ENCODE data around the gene SMC5.
"Not testable (repeated sequence)": the region's sequence is repeated elsewhere in the genome, so short reads cannot be mapped to it uniquely, and the experiment has no call there.

The SMC5 gene

GRCh38 chr9:70258692-70259511 is at the start of gene SMC5:
Gene SMC5, plus strand, starts transcription at chr9:70258978. Its CDS starts 101 bp downstream, at chr9:70259079.
- DNase-seq = peak; percentile 78 to 84

GRCh38 chr9:70217029-70217428 is 41.7 kb upstream of the SMC5 start:
- no peak for DNase-seq

- DNase-seq = no peak
Observed at GRCh38 chr9:70218767-70219166, 40.0 kb upstream of the SMC5 start.

DNA sequence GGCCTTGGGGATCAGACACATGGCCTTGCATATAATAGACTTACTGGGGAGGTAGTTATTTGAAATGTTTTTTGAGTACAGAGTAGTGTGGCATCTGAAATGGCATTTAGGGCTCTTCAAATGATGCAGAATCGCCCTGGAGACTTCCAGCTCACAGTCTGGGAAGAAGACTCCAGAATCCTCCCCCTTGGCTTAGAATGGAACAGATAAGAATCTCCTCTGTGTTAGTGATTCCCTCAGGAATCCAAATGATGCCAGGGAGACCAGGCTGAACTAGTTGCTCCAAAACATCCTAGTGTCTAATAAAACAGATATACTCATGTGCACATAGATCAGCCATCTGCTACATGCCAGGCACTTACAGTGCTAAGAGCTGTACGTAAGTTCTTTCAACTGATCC is 38.6 kb upstream of the SMC5 start:
- DNase-seq = no peak

DNA sequence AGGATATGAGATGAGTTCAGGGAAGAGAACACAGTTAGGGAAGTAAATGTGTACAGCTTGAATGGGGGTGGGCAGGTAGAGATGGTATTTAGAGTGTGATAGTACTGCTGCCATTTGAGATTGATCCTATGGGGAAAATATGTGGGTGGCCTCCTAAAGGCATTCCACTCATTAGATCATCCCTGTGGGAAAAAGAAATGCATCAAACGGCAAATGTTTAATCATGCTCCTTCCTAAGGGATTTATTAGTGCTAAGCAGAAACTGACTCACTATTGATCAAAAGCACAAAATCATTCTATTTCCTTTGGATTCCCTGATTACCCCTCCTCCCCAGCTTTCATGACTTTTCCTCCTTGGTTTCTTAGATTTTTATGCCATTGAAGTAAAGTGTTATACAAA is 36.4 kb upstream of the SMC5 start:
- no peak for DNase-seq

GRCh38 chr9:70228118-70228517 is 30.7 kb upstream of the SMC5 start:
- no peak for DNase-seq

DNA sequence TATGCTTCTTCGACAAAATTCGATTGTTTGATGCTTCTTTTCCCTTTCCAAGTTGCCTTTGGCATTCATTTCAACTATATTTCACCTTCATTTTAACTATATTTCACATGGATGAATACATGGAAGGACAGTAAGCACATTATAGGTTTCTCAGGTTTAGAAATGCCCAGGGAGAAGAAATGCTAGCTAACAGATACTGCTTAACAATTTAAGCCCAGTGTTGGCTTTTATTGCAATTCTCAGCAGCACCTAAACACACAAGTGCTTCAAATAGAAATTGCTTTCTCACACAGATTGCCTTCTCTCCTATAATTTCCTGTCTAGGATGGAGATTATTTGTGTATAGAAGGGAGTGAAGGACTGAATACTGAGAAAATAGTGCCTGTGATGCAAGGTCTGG is 30.2 kb upstream of the SMC5 start:
- no peak for DNase-seq

- no peak for DNase-seq
Observed at GRCh38 chr9:70229026-70229425, 29.8 kb upstream of the SMC5 start.

DNA sequence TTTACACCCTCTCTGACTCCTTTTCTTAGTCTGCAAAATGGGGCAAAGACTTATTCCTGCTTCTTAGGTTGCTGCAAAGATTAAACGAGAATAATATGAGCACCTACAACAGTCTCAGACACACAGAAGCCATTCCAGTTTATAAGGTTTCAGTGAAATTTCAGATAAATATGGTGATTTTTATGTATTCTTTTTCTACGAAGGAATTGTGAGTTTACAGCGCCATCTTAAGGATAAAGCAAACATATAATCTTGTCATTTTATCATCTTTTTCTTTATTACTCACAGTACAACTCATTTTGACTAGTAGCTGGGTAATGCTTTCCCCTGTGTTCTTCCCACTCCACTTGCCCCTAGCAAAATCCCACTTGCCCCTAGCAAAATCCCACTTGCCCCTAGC is 29.2 kb upstream of the SMC5 start:
- peak; percentile 17 to 33 for DNase-seq

DNA sequence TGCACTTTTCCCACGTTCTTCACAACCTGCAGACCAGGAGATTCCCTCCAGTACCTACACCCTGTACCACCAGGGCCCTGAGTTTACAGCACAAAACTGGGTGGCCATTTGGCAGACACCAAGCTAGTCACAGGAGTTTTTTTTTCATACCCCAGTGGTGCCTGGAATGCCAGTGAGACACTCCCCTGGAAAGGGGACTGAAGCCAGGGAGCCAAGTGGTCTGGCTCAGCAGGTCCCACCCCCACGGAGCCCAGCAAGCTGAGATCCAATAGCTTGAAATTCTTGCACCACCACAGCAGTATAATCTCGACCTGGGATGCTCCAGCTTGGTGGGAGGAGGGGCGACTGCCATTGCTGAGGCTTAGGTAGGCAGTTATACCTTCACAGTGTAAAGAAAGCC is 26.3 kb upstream of the SMC5 start:
- DNase-seq = no peak

- not testable (repeated sequence) for DNase-seq
Observed at GRCh38 chr9:70234208-70234607, 24.6 kb upstream of the SMC5 start.

GRCh38 chr9:70245952-70246351 is 12.8 kb upstream of the SMC5 start:
- DNase-seq = not testable (repeated sequence)

- DNase-seq = no peak
Observed at GRCh38 chr9:70250221-70250620, 8.6 kb upstream of the SMC5 start.

- no peak for DNase-seq
Observed at GRCh38 chr9:70255486-70255885, 3.3 kb upstream of the SMC5 start.

DNA sequence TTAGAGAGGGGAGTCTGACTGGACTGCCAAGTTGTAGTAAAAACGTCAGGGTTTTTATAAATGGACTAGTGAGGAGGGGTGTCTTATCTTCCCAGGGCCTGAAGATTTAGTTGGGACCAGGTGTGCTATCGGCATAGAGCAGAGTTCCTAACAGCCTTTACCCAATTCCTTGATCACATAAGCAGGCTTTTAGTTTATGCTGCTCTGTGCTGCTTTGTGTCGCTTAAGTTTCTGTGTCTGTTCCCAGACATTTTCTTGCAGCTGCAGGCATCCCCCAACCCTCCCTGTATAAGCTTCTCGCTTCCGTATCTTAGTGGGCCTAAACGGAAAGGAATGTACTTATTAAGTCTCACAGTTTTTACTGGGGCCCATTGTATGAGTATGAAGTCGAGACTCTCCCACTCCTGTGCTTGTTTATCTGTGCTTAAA is 2.6 kb upstream of the SMC5 start:
- no peak for DNase-seq

- DNase-seq = no peak
Observed at GRCh38 chr9:70257502-70257901, 1.3 kb upstream of the SMC5 start.

GRCh38 chr9:70257991-70258691 is 637 bp upstream of the SMC5 start:
- peak; percentile 34 to 45 for DNase-seq

DNA sequence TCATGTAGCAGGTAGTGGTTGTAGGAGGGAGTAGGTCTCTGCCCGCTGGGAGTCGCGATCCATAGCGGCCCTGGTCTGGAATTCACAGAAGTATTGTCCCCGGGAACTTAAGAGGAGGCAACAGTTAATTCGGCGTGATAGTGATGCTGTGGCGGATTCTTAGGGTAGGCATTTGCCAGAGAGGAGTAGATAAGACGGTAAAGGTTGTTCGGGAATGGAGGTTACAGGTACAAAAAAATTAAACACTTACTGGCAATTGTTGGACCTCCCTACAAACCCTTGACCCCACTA is 679 bp downstream of the SMC5 start:
- no peak for DNase-seq

- DNase-seq = no peak
Observed at GRCh38 chr9:70260007-70260443, 1.2 kb downstream of the SMC5 start.

- DNase-seq = no peak
Observed at GRCh38 chr9:70260606-70261005, 1.8 kb downstream of the SMC5 start.

- DNase-seq = no peak
Observed at GRCh38 chr9:70261131-70261870, 2.5 kb downstream of the SMC5 start.

GRCh38 chr9:70262366-70262765 is 3.6 kb downstream of the SMC5 start:
- DNase-seq = no peak

- DNase-seq = no peak
Observed at GRCh38 chr9:70262948-70263347, 4.2 kb downstream of the SMC5 start.

- no peak for DNase-seq
Observed at GRCh38 chr9:70263421-70263820, 4.6 kb downstream of the SMC5 start.

Data from AML-193 (cell line).